HG02973 (cell line): Measurements from ENCODE around the gene C3orf49.

Experiments used
- ATAC-seq: cut with Tn5 transposase; IDR thresholded peaks from one replicate; pipeline ENCODE4 v1.9.1; 2021; ENCODE audit warnings: moderate library complexity; ENCODE audit not compliant: unreplicated experiment

C3orf49 gene

DNA sequence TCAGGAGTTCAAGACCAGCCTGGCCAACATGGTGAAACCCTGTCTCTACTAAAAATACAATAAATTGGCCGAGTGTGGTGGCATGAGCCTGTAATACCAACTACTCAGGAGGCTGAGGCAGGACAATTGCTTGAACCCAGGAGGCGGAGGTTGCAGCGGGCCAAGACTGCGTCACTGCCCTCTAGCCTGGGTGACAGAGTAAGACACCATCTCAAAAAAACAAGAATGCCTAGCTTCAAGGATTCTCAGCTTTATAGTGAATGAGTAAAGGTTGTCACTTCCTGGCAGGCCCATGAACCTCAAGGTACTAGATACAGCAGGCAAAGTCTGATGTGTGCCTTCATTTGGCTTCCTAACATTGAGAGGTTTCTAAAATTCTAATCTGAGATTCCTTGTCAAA, 30.1 kb downstream of the C3orf49 start:
- no peak for ATAC-seq

DNA sequence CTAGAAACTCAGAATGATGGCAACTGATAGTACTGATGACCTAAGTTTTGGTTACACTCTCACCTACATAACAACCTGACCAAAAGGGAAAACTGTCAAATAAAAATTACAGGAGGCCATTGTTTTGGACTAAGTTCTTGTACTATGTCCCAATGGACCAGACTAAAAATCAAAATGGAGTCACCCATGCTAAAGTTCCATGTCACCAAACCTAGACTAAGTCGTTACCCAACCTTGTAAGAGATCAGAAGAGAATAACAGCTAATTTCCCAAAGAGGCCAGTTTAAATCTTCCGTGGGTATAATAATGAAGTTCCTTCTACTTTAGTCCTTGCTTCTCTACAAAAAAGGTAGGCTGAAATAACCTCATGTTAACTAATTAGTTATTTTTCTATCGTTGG, 32.2 kb downstream of the C3orf49 start:
- ATAC-seq, result no peak

GRCh38 chr3:63853106-63853505, 34.0 kb downstream of the C3orf49 start:
- ATAC-seq, result no peak

DNA sequence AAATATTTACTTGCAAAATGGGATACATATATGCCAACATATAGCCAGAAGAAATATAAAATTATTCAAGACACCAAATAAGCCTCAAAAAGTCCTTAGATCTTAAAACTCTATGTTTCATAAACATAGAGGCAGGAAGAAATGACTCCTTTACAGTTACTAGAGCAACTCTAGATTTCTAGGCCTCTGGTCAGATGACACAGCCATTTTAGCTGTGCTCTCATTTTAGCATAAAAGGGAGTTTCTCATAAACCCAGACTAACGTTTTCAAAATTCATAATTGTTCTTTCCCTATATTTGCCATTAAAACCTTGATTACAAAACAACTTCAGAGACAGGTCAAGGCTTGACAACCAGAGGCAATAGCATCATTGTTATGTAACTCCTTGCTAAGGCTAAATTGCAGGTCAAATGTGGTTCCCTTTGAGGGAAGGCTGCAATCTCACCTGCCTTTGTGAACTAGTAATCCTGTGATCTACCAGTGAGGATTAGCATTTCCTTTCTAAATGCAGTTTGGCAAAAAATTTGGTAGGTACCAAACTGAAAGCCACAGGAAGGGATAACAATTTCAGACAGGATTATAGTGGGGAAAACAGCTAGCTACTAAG, 36.3 kb downstream of the C3orf49 start:
- ATAC-seq, result no peak

DNA sequence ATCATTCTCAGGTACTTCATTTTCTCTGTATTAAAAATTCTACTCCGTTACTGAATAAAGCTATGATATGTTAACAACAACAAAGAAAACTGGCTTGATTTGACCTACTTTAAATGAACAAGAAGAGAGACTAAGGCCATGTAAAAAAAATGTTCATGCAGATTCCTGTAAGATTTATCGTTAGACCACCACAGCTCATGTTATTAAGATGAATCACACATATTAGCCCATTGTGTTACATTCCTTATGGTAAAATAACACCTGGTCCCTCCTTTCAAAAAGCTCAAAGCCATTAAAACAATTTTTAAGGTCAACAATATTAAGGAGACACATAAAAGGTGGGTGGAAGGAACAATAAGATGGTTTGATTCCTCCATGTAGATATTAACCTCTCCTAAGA, 38.2 kb downstream of the C3orf49 start:
- no peak for ATAC-seq

DNA sequence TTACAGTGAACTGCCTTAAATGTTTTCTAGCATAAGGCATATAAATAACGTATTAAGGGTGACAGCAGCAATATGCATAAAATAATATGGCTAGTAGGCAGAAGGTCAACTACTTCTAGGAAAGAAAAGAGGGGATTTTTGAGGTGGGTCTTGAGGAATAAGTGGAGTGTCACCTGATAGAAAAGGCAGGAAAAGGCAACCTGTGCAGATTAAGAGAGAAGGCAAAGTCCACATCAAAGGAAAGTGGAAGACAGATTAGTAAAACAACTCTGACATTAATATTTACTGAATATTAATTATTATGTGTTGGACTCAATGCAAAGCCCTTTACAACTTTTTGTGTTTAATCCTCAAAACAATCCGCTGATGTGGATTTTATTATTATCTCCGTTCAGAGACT, 41.7 kb downstream of the C3orf49 start:
- ATAC-seq, result no peak

GRCh38 chr3:63861306-63861705, 42.2 kb downstream of the C3orf49 start:
- ATAC-seq, result no peak

DNA sequence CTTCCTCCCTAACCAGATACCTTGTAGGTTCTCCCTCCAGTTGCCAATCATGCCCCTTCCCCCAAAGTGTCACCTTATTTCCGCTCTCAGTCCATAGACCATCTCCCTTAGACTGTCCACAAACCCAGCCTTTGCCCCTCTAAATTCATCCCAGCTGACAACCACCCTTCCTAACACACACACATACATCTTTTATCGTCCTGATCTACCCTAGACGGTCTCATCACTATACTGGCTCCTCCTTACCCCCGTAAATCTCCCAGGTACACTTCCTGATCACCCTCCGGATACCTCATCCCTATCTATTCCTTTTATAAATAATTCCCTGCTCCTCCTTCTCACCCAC, 43.7 kb downstream of the C3orf49 start:
- no peak for ATAC-seq

GRCh38 chr3:63863150-63864007, 44.3 kb downstream of the C3orf49 start, which contains the start of the genes ATXN7 and THOC7:
TSS of gene ATXN7 (plus strand) at chr3:63863867. CDS start at chr3:63912599, 48,732 bp downstream.
TSS of gene THOC7 (minus strand) at chr3:63863805. CDS start at chr3:63863790, 15 bp downstream.
- peak; percentile 65 for ATAC-seq

GRCh38 chr3:63864008-63864964, 45.2 kb downstream of the C3orf49 start:
- peak; percentile 43 for ATAC-seq

DNA sequence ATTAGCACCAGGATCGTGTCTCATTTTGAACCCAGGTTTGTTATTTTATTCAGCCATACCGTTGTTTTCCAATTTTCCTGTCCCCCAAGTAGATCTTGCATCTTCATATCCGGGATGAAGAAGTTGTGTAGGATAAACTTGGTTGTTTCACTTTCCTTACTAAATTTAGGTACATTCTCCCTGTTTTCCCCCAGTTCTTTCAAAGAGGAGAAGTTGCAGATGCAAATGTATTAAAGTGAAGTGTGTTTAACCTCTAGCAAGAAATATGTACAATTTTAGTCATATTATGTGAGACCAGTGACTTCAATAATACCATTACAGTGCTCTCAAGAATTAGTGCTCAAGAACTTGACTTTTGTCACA, 45.8 kb downstream of the C3orf49 start:
- no peak for ATAC-seq

GRCh38 chr3:63867225-63867624, 48.1 kb downstream of the C3orf49 start:
- ATAC-seq, result no peak

DNA sequence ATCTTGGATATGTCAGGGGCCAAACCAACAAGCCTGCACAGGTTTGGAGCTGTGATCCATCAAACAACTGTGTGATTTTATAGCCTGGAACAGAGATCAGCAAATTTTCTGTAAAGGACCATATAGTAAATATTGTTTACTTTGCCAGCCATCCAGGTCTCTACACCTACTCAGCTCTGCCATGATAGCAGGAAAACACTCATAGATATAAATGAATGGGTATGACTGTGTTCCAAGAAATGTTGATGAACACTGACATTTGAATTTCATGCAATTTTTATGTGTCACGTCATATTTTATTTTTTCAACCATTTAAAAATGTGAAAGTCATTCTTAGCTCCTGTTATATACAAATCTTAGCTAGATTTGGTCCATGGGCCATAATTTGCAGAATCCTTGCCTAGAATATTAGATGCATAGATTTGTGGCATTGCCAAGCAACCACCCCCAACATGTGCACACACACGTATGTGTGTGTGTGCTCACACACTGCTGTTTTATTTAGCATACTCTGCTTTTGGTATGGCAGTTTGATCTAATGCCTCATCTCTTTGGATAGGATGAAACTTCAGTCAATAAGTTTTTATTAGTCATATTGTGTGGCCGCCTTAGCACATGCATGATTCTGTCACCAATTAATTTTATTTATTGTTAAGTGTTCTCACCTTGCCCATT, 51.0 kb downstream of the C3orf49 start:
- no peak for ATAC-seq

- ATAC-seq, result no peak
Observed at GRCh38 chr3:63870615-63871005, 51.5 kb downstream of the C3orf49 start.

DNA sequence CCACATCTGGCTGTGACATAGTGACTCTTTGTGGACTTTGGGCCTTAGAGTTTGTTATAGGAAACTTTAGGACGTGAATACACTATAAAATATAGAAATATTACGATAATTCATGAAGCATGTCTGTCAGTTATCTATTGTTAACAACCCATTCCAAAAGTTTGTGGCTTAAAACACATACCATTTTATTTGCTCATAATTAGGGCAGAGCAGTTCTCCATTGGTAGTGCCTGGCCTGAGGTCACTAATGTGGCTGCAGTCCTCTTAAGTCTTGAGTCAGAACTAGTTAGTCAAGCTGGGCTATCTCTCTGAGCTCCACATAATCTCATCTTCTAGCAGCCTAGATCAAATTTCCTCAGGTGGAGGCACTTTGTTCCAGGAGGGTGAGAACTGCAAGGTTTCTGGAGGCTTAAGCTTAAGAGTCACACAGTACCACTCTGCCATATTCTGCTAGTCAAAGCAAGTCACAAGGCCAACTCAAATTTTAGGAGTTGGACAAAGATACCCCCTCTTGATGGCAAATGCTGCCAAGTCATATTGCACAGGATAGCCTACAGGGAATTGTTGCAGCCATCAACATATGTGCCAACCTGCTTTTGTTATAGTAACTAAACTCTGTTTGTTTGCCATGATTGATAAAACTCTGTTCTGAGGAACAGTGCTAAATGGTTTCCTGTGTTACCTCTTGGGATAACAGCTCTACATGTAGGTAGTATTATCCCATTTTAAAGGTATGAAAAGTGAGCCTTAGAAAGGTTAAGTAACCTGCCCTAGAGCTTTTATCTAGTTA, 53.2 kb downstream of the C3orf49 start:
- ATAC-seq, result no peak

DNA sequence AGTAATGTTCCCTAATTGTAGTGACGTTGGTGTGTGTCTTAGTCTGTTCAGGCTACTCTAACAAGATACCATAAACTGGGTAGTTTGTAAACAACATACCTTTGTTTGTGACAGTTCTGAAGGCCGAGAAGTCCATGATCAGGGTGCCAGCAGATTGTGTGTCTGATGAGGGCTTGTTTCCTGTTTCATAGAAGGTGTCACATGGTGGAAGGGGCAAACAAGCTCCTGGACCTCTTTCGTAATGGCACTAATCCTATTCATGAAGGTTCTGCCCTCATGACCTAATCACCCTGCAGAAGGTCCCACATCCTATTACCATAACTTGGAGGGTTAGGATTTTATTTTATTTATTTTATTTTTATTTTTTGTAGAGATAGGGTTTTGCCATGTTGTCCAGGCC, 55.7 kb downstream of the C3orf49 start:
- no peak for ATAC-seq

GRCh38 chr3:63875510-63875909, 56.4 kb downstream of the C3orf49 start:
- ATAC-seq, result no peak

- ATAC-seq, result no peak
Observed at GRCh38 chr3:63876260-63876659, 57.2 kb downstream of the C3orf49 start.

DNA sequence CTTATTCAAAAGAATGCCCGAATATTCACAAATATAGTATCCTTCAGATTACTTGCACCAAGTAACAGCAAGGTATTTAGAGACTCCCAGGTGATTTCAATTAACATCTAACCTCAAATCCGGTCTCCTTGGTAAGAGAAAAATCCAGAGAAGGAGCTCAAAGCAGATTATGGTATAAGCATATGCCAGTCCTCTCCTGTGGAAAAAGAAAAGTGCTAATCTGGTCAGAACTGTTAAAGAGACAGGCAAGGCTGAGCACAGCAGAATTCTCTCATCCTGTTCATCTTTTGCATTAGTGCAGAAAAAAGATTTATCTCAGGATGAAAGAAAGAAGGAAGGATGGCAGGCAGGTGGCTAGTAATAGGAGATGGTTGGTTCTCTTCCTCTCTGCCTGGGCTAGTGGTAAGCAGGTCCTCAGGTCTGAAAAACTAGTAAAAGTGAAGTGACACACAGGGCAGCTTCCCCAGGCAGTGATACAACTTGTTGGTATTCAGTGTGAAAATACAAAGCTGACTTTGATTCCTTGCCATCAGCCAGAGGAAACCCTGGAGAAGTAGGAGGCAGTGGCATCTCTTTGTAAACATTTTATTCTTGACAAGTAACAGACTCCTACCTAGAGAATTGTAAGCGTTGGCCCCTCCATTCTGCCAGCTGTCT, 58.8 kb downstream of the C3orf49 start:
- ATAC-seq, result no peak
